SK-MEL-5 (cell line): Measurements from ENCODE around the gene C11orf86. TPM values are rescaled to one million over a fixed set of nuclear protein-coding genes. Genes with fewer than 3 reads are reported as not detected.
A peak's percentile ranks its signal among the peaks of the same experiment; 100 is the strongest.

ENCODE experiments used
- DNase-seq: peaks from one replicate; pipeline ENCODE4 v3.0.0-alpha.2; 2016; ENCODE audit warnings: low read depth, low spot score
- in situ Hi-C: cut with HindIII; loops from 2 replicates; pipeline ENCODE4 v1.10.0; 2016; ENCODE audit warnings: low sequenced_read_pairs, high pct_unique_total_duplicates, low pct_unique_long_range_greater_than_20kb
- polyA plus RNA-seq, 2 experiments: library from polyadenylated mRNA; depleted of rRNA; stranded (reverse); fragments of >200 nt; gene quantifications; 2 replicates each; pipeline ENCODE4 v1.2.3, GENCODE V29; 2015
- total RNA-seq: library from RNA; depleted of rRNA; stranded (reverse); fragments of >200 nt; shearing (Covaris generic); gene quantifications from 2 replicates; pipeline ENCODE4 v1.2.3, GENCODE V29; 2014; rRNA removed

C11orf86 gene
- not detected in 2 replicates for total RNA-seq
- polyA plus RNA-seq (2015; cell fraction: cytosol; rRNA removed), result 0.14 TPM in 1 of 2 replicates, not detected in the other
- not detected in 2 replicates for polyA plus RNA-seq (2015; cell fraction: nucleus; rRNA removed)

GRCh38 chr11:66974724-66975404 is at the start of gene C11orf86:
Gene C11orf86 (plus strand): TSS chr11:66975304. CDS start chr11:66975363, 59 bp downstream.
- in situ Hi-C loops, result no loop called here
- DNase-seq, result no peak

GRCh38 chr11:66929753-66930152 is 45.4 kb upstream of the C11orf86 start:
- no peak for DNase-seq
- in situ Hi-C loops, result no loop called here

GRCh38 chr11:66932543-66932942 is 42.6 kb upstream of the C11orf86 start:
- DNase-seq, result no peak
- in situ Hi-C loops, result no loop called here

GRCh38 chr11:66933531-66933930 is 41.6 kb upstream of the C11orf86 start:
- no peak for DNase-seq

GRCh38 chr11:66934950-66935779 is 39.9 kb upstream of the C11orf86 start:
- in situ Hi-C loops, result no loop called here
- DNase-seq, result peak; percentile 46

More at GRCh38 chr11:66933531-66933930, 41.6 kb upstream of the C11orf86 start:
- in situ Hi-C loops, result no loop called here

GRCh38 chr11:66936311-66936711 is 38.8 kb upstream of the C11orf86 start:
- no peak for DNase-seq
- in situ Hi-C loops, result no loop called here

GRCh38 chr11:66937193-66937733 is 37.8 kb upstream of the C11orf86 start:
- no peak for DNase-seq

GRCh38 chr11:66938582-66939135 is 36.4 kb upstream of the C11orf86 start:
- in situ Hi-C loops, result no loop called here
- no peak for DNase-seq

More at GRCh38 chr11:66937193-66937733, 37.8 kb upstream of the C11orf86 start:
- in situ Hi-C loops, result no loop called here

- peak; percentile 49 for DNase-seq
- in situ Hi-C loops, result no loop called here
Observed at GRCh38 chr11:66950112-66950535, 25.0 kb upstream of the C11orf86 start.

- no peak for DNase-seq
- in situ Hi-C loops, result no loop called here
Observed at GRCh38 chr11:66951135-66951534, 24.0 kb upstream of the C11orf86 start.

GRCh38 chr11:66951927-66952337 is 23.2 kb upstream of the C11orf86 start:
- DNase-seq, result no peak
- in situ Hi-C loops, result no loop called here

GRCh38 chr11:66953081-66953833 is 21.8 kb upstream of the C11orf86 start:
- no peak for DNase-seq

GRCh38 chr11:66956689-66957290 is 18.3 kb upstream of the C11orf86 start:
- in situ Hi-C loops, result no loop called here
- DNase-seq, result no peak

More at GRCh38 chr11:66953081-66953833, 21.8 kb upstream of the C11orf86 start:
- in situ Hi-C loops, result no loop called here

GRCh38 chr11:66957971-66958231 is 17.2 kb upstream of the C11orf86 start:
- DNase-seq, result no peak
- in situ Hi-C loops, result no loop called here

- in situ Hi-C loops, result no loop called here
- peak; percentile 98 for DNase-seq
Observed at GRCh38 chr11:66958232-66958955, 16.7 kb upstream of the C11orf86 start, which contains the start of gene PC. Gene PC (minus strand): TSS chr11:66958383. CDS start chr11:66872159, 86,224 bp downstream.

- DNase-seq, result no peak
- in situ Hi-C loops, result no loop called here
Observed at GRCh38 chr11:66958956-66959274, 16.2 kb upstream of the C11orf86 start.
